Measurements from ENCODE around the gene PAX8. TPM values are rescaled to one million over a fixed set of nuclear protein-coding genes. Genes with fewer than 3 reads are reported as not detected.

Gene PAX8
- total RNA-seq, 1 donor from 2014 or later = 2.1 TPM

GRCh38 chr2:113217455-113218282, 61.1 kb downstream of the PAX8 start:
- Mint-ChIP-seq H3K4me3 (ENCODE audit: unreplicated experiment) (peak overlapping the region; percentile 42), H3K4me1 (ENCODE audit: unreplicated experiment) (peaks cover 25% of the 10 kb centered on the region), H3K9me3 (ENCODE audit: unreplicated experiment) (no peaks in the 10 kb centered on the region), H3K27ac (ENCODE audit: unreplicated experiment) (peak overlapping the region; percentile 75), H3K36me3 (ENCODE audit: low read depth, unreplicated experiment) (no peaks in the 10 kb centered on the region), H3K27me3 (ENCODE audit: unreplicated experiment) (peaks cover 11% of the 10 kb centered on the region)
- DNase-seq (ENCODE audit: low spot score) = no peak
- TF ChIP-seq, protein P1, sequence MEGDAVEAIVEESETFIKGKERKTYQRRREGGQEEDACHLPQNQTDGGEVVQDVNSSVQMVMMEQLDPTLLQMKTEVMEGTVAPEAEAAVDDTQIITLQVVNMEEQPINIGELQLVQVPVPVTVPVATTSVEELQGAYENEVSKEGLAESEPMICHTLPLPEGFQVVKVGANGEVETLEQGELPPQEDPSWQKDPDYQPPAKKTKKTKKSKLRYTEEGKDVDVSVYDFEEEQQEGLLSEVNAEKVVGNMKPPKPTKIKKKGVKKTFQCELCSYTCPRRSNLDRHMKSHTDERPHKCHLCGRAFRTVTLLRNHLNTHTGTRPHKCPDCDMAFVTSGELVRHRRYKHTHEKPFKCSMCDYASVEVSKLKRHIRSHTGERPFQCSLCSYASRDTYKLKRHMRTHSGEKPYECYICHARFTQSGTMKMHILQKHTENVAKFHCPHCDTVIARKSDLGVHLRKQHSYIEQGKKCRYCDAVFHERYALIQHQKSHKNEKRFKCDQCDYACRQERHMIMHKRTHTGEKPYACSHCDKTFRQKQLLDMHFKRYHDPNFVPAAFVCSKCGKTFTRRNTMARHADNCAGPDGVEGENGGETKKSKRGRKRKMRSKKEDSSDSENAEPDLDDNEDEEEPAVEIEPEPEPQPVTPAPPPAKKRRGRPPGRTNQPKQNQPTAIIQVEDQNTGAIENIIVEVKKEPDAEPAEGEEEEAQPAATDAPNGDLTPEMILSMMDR (IDR thresholded peaks at IDR 0.05; ENCODE audit: unreplicated experiment) = no peak

GRCh38 chr2:113216891-113217454, 61.7 kb downstream of the PAX8 start:
- Mint-ChIP-seq H3K4me1 (ENCODE audit: unreplicated experiment) (peaks cover 29% of the 10 kb centered on the region), H3K27ac (ENCODE audit: unreplicated experiment) (peak overlapping the region; percentile 75), H3K4me3 (ENCODE audit: unreplicated experiment) (no peak overlapping the region), H3K36me3 (ENCODE audit: low read depth, unreplicated experiment) (no peaks in the 10 kb centered on the region), H3K27me3 (ENCODE audit: unreplicated experiment) (peaks cover 12% of the 10 kb centered on the region), H3K9me3 (ENCODE audit: unreplicated experiment) (no peaks in the 10 kb centered on the region)
- TF ChIP-seq, protein P1 (IDR thresholded peaks at IDR 0.05; ENCODE audit: unreplicated experiment) = no peak
- DNase-seq (ENCODE audit: low spot score) = no peak

GRCh38 chr2:113216321-113216720, 62.4 kb downstream of the PAX8 start:
- H3K27me3 Mint-ChIP-seq (ENCODE audit: unreplicated experiment) = peaks cover 14% of the 10 kb centered on the region
- no peaks in the 10 kb centered on the region for H3K9me3 Mint-ChIP-seq (ENCODE audit: unreplicated experiment)
- no peak overlapping the region for H3K4me3 Mint-ChIP-seq (ENCODE audit: unreplicated experiment)
- no peaks in the 10 kb centered on the region for H3K36me3 Mint-ChIP-seq (ENCODE audit: low read depth, unreplicated experiment)
- peak overlapping the region; percentile 31 for H3K27ac Mint-ChIP-seq (ENCODE audit: unreplicated experiment)
- DNase-seq (ENCODE audit: low spot score) = no peak
- peaks cover 34% of the 10 kb centered on the region for H3K4me1 Mint-ChIP-seq (ENCODE audit: unreplicated experiment)
- TF ChIP-seq, protein P1 (IDR thresholded peaks at IDR 0.05; ENCODE audit: unreplicated experiment) = no peak

DNA sequence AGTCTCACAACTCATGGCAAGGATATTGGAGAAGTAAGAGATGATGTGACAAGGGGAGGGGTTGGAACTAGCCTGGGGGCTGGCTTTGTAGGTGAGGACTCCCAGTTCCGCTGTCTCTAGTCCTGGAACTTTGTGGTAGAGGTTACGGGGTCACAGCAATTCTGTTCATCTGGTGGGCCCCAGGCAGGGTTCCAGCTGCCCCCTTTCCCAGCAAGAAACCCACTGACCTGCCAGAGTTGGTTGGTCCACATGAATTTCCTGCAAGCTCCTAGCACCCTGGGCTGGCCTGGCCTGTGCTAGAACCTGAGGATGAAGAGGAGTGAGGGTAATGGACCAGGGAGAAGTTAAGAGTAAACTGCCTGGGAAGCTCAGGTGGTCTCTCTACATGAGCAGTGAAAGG, 63.7 kb downstream of the PAX8 start:
- Mint-ChIP-seq H3K27ac (ENCODE audit: unreplicated experiment) (no peak overlapping the region), H3K27me3 (ENCODE audit: unreplicated experiment) (peaks cover 16% of the 10 kb centered on the region), H3K4me1 (ENCODE audit: unreplicated experiment) (peaks cover 38% of the 10 kb centered on the region), H3K9me3 (ENCODE audit: unreplicated experiment) (no peaks in the 10 kb centered on the region), H3K36me3 (ENCODE audit: low read depth, unreplicated experiment) (no peaks in the 10 kb centered on the region), H3K4me3 (ENCODE audit: unreplicated experiment) (no peak overlapping the region)
- DNase-seq (ENCODE audit: low spot score) = no peak
- TF ChIP-seq, protein P1 (IDR thresholded peaks at IDR 0.05; ENCODE audit: unreplicated experiment) = no peak

GRCh38 chr2:113214141-113214540, 64.6 kb downstream of the PAX8 start:
- Mint-ChIP-seq H3K36me3 (ENCODE audit: low read depth, unreplicated experiment) (no peaks in the 10 kb centered on the region), H3K27ac (ENCODE audit: unreplicated experiment) (no peak overlapping the region), H3K4me1 (ENCODE audit: unreplicated experiment) (peaks cover 36% of the 10 kb centered on the region), H3K9me3 (ENCODE audit: unreplicated experiment) (no peaks in the 10 kb centered on the region), H3K4me3 (ENCODE audit: unreplicated experiment) (no peak overlapping the region), H3K27me3 (ENCODE audit: unreplicated experiment) (peaks cover 13% of the 10 kb centered on the region)
- DNase-seq (ENCODE audit: low spot score) = no peak
- TF ChIP-seq, protein P1 (IDR thresholded peaks at IDR 0.05; ENCODE audit: unreplicated experiment) = no peak

All from endothelial cell (in vitro differentiated cells).